Activated T-cell treated with anti-CD3 and anti-CD28 coated beads, Interleukin-2, amount 50 U/mL, for 72 hours (primary cell): ENCODE measurements around the gene CEACAM20. TPM values are rescaled to one million over a fixed set of nuclear protein-coding genes. Genes with fewer than 3 reads are reported as not detected.
"Not testable (repeated sequence)": the region's sequence is repeated elsewhere in the genome, so short reads cannot be mapped to it uniquely, and the experiment has no call there.

ENCODE experiments used
- ATAC-seq, 2 donors: fragments of 150-1000 bp; cut with Tn5 transposase; replicated peaks in 1 of 2; 2 replicates each; pipeline ENCODE4 v1.10.0; 2021; ENCODE audit warnings: moderate library complexity in 2 of 2, mild to moderate bottlenecking in 1 of 2
- DNase-seq, 2 donors: peaks; one replicate each; pipeline ENCODE4 v3.0.0; 2021 to 2022; ENCODE audit warnings: mixed read lengths in 1 of 2
- H3K27ac Mint-ChIP-seq: one replicate; pipeline ENCODE4 v1.8.0; 2022; ENCODE audit warnings: mild to moderate bottlenecking, moderate library complexity, mixed read lengths
- H3K27me3 Mint-ChIP-seq: one replicate; pipeline ENCODE4 v1.8.0; 2022; ENCODE audit warnings: low read depth, mixed read lengths
- H3K36me3 Mint-ChIP-seq, 2 donors: one replicate each; pipeline ENCODE4 v1.8.0; 2022; ENCODE audit warnings: mixed read lengths in 2 of 2, mild to moderate bottlenecking in 1 of 2; ENCODE audit not compliant: insufficient read depth in 2 of 2
- H3K4me1 Mint-ChIP-seq: one replicate; pipeline ENCODE4 v1.8.0; 2022; ENCODE audit warnings: low read depth, mixed read lengths
- H3K4me3 Mint-ChIP-seq, 2 donors: one replicate each; pipeline ENCODE4 v1.8.0; 2022; ENCODE audit warnings: mild to moderate bottlenecking in 2 of 2, mixed read lengths in 2 of 2, moderate library complexity in 2 of 2
- H3K9me3 Mint-ChIP-seq, 2 donors: one replicate each; pipeline ENCODE4 v1.8.0; 2022; ENCODE audit warnings: mixed read lengths in 2 of 2
- total RNA-seq, 2 donors: library from RNA; stranded (reverse); gene quantifications; one replicate each; pipeline ENCODE4 v1.2.3, GENCODE V29; 2022

The CEACAM20 gene
- total RNA-seq, 2 donors from 2014 or later, result not detected

DNA sequence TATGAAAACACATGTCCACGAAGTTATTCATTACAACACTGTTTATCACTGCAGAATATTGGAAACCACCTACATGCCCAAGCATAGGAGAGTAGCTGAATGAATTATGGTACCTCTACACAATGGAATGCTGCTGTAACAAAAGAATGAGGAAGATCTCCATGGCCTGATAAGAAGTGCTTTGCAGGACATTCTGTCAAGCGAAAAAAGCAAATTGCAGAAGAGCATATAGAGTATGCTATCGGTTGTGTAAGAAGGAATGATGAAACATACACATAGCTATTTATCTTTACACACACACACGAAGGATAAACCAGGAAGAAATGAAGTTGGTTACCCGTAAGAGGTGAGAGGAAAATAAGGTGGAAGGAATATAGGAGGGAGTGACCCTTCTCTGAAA, 37.5 kb upstream of the CEACAM20 start:
- Mint-ChIP-seq H3K36me3 (no peaks in the 10 kb centered on the region), H3K27me3 (peaks cover 15% of the 10 kb centered on the region), H3K4me3 (no peak overlapping the region), H3K27ac (no peak overlapping the region), H3K4me1 (peaks cover 6% of the 10 kb centered on the region), H3K9me3 (no peaks in the 10 kb centered on the region)
- no peak for ATAC-seq
- DNase-seq, result no peak

GRCh38 chr19:44563086-44563655, 33.7 kb upstream of the CEACAM20 start:
- H3K4me1 Mint-ChIP-seq, H3K9me3 Mint-ChIP-seq, H3K27ac Mint-ChIP-seq, H3K36me3 Mint-ChIP-seq, H3K4me3 Mint-ChIP-seq, DNase-seq, ATAC-seq: not testable (repeated sequence)
- peaks cover 15% of the 10 kb centered on the region for H3K27me3 Mint-ChIP-seq

GRCh38 chr19:44557933-44558332, 28.5 kb upstream of the CEACAM20 start:
- Mint-ChIP-seq H3K9me3 (peaks cover 0 to 6% of the 10 kb centered on the region in 2 donors), H3K27me3 (no peaks in the 10 kb centered on the region), H3K4me3 (no peak overlapping the region), H3K36me3 (peaks cover 0 to 4% of the 10 kb centered on the region in 2 donors), H3K4me1 (no peaks in the 10 kb centered on the region), H3K27ac (no peak overlapping the region)
- DNase-seq (no peak), ATAC-seq (no peak)

DNA sequence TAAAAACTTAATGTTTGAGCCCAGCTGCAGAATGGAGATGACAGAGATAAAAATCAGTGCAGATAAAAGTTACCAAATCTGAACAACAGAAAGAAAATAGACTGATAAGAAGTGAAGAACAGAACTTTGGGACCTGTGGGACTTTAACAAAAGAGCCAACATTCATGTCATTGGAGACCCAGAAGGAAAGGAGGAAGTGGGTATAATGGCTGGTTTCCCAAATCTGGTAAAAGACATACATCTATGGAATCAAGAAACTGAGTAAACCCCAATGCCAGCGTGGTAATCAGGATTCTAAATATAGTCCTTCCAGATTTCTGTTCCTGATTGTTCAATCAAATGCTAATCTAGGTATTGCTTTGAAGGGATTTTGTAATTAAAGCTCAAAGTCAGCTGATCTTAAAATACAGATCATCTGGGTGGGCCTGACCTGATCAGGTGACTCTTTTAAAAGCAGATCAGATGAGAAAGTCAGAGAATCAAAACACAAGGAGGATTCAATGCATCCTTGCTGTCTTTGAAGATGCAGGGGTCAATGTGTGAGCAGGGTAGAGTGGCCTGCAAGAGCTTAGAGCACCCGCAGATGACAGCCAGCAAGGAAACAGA, 25.3 kb upstream of the CEACAM20 start:
- Mint-ChIP-seq H3K36me3 (peaks cover 0 to 4% of the 10 kb centered on the region in 2 donors), H3K9me3 (peaks cover 0 to 6% of the 10 kb centered on the region in 2 donors), H3K4me3 (no peak overlapping the region), H3K27ac (no peak overlapping the region), H3K4me1 (no peaks in the 10 kb centered on the region), H3K27me3 (no peaks in the 10 kb centered on the region)
- ATAC-seq, result no peak
- no peak for DNase-seq

DNA sequence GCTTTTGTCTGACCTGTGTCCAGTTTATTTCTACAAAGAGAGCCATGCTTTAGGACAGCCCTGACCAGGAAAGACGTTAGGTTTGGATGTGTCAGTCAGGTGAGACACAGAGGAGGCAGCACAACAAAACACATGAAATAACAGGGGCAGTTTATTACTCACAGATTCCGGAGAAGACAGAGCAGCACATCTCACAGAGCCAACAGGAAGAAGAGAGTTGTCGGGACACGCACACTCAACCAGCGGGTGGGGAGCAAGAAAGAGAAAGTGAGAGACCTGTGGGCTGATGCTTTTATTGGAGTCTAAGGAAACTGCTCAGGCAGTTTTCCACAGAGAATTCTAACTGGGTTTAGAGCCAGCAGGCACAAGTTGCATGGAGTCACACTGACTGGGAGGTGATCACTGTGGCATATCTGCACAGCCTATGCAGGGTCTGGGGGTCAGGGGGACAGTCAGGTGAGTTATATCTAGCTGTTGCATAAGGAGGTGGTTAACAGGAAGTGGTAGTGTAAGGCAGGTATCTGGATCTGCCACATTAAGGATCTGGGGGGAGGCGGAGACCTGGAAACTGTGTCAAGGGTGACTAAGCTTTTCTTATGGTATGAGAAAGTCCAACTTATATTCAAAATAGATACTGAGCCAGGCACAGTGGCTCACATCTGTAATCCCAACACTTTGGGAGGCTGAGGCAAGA, 24.1 kb upstream of the CEACAM20 start:
- Mint-ChIP-seq H3K36me3 (peaks cover 0 to 4% of the 10 kb centered on the region in 2 donors), H3K27ac (no peak overlapping the region), H3K4me1 (no peaks in the 10 kb centered on the region), H3K9me3 (peaks cover 0 to 6% of the 10 kb centered on the region in 2 donors), H3K27me3 (peaks cover 4% of the 10 kb centered on the region), H3K4me3 (no peak overlapping the region)
- peak in 1 of 2 donors; percentile 52 for ATAC-seq
- no peak for DNase-seq

DNA sequence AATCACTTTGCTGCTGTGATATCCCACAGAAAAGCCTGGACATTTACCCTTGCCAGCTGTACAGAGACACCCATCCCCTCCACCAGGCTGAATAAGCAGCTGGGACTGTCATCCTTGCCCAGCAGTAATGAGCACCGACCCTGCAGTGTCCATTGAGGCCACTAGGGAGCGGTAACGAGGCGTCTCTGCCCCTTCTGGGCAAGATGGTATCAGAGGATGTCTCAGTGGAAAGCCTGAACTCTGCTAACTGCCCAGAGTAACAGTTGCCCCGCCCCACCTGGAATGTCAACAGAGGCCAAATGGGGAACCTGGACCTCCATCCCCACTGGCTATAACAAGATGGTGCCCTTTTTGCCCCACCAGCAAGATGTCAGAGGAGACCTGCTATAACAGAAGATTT, 22.8 kb upstream of the CEACAM20 start:
- H3K36me3 Mint-ChIP-seq, result peaks cover 2 to 6% of the 10 kb centered on the region in 2 donors
- H3K4me3 Mint-ChIP-seq, result no peak overlapping the region
- peak; percentile 45 to 58 for DNase-seq
- H3K27me3 Mint-ChIP-seq, result peaks cover 4% of the 10 kb centered on the region
- peak in 1 of 2 donors; percentile 36 for ATAC-seq
- no peaks in the 10 kb centered on the region for H3K4me1 Mint-ChIP-seq
- no peak overlapping the region for H3K27ac Mint-ChIP-seq
- peaks cover 2 to 6% of the 10 kb centered on the region in 2 donors for H3K9me3 Mint-ChIP-seq

DNA sequence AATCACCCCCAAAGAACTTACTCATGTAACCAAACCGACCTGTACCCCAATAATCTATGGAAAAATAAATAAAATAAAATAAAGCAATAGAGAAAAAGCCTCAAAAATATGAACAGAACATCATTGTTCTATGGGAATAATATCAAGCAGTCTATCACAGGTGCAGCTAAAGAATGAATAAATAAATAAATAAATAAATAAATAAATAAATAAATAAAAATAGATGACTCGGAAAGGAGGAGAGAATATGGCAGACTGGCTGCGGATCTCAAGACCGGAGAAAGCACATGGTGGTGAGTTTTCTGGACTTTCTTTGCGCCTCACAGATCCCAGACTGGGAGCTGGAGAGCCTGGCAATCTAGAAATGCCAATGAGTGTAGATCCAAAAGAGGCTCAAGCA, 22.4 kb upstream of the CEACAM20 start:
- H3K27me3 Mint-ChIP-seq, result peaks cover 4% of the 10 kb centered on the region
- no peak for ATAC-seq

GRCh38 chr19:44550976-44551375, 21.5 kb upstream of the CEACAM20 start:
- not testable (repeated sequence) for H3K4me3 Mint-ChIP-seq, DNase-seq, H3K4me1 Mint-ChIP-seq, H3K27ac Mint-ChIP-seq, H3K36me3 Mint-ChIP-seq, H3K27me3 Mint-ChIP-seq, ATAC-seq
- peaks cover 2 to 10% of the 10 kb centered on the region in 2 donors for H3K9me3 Mint-ChIP-seq

More for the DNA sequence above, 22.4 kb upstream of the CEACAM20 start:
- no peaks in the 10 kb centered on the region for H3K4me1 Mint-ChIP-seq
- DNase-seq, result no peak
- peaks cover 2 to 6% of the 10 kb centered on the region in 2 donors for H3K36me3 Mint-ChIP-seq
- H3K9me3 Mint-ChIP-seq, result peaks cover 2 to 10% of the 10 kb centered on the region in 2 donors
- no peak overlapping the region for H3K4me3 Mint-ChIP-seq
- no peak overlapping the region for H3K27ac Mint-ChIP-seq

- Mint-ChIP-seq H3K4me1 (no peaks in the 10 kb centered on the region), H3K27ac (no peak overlapping the region), H3K36me3 (peaks cover 2 to 6% of the 10 kb centered on the region in 2 donors), H3K27me3 (peaks cover 4% of the 10 kb centered on the region), H3K9me3 (peaks cover 2 to 10% of the 10 kb centered on the region in 2 donors), H3K4me3 (no peak overlapping the region)
- ATAC-seq (no peak), DNase-seq (no peak)
Observed at GRCh38 chr19:44549507-44549906, 20.0 kb upstream of the CEACAM20 start.

DNA sequence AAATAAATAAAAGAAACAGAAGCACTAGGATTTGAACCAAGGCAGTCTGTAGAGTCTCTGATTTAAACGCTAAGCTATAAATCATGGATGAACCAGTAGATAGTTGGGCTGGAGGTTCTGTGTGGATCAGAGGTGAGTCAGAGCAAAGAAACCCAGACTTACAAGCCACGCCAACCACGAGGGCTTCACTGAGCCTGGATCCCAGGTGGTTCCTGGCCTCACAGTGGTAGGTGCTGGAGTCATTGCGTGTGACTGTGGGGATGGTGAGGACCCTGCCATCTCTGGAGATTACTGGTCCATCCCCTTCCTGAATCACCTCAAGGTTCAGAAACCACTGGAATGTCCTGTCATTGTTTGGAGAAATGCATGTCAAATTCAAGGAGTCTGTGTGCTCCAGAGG, 19.3 kb upstream of the CEACAM20 start:
- peaks cover 4% of the 10 kb centered on the region for H3K27me3 Mint-ChIP-seq
- H3K4me3 Mint-ChIP-seq, result no peak overlapping the region
- no peaks in the 10 kb centered on the region for H3K4me1 Mint-ChIP-seq
- ATAC-seq, result no peak
- no peak overlapping the region for H3K27ac Mint-ChIP-seq
- peaks cover 2 to 5% of the 10 kb centered on the region in 2 donors for H3K36me3 Mint-ChIP-seq
- DNase-seq, result no peak
- H3K9me3 Mint-ChIP-seq, result peaks cover 6 to 13% of the 10 kb centered on the region in 2 donors

DNA sequence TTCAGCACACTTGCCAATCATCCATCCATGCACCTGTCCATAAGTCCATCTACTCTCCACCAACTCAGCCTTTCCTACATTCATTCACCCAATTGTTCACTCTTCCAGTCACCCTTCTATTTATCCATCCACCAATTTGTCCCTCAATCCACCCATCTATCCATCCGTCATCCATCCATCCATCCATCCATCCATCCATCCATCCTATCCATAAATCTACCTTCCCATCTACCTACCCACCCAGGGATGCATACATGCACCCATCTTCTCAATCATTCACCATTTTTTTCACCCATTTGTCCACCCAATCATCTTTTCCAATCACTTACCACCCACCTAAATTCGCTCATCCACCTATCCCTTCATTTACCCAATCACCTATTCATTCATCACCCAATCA, 14.6 kb upstream of the CEACAM20 start:
- Mint-ChIP-seq H3K4me1 (no peaks in the 10 kb centered on the region), H3K4me3 (no peak overlapping the region), H3K27ac (no peak overlapping the region), H3K9me3 (peaks cover 10 to 12% of the 10 kb centered on the region in 2 donors), H3K27me3 (peaks cover 11% of the 10 kb centered on the region), H3K36me3 (peaks cover 2 to 3% of the 10 kb centered on the region in 2 donors)
- no peak for ATAC-seq
- DNase-seq, result no peak

DNA sequence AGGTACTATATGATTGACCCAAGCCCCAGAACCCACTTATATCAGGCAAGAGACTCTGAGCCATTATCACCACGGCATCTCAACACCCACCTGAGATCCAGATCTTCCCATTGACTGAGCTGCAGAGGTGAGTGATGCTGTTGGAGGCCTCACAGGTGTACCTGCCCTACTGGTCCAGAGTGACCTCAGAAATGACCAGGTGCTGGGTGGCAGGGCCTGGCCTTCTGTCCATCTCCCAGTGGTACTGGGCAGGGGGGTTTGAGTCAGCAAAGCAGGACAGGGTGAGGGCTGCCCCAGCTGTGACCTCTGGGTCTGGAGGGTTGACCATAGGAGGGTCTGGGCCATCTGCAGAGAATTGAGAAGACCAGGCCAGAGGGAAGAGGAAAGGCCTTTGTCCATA, 13.2 kb upstream of the CEACAM20 start:
- no peak for ATAC-seq
- H3K27me3 Mint-ChIP-seq, result peaks cover 7% of the 10 kb centered on the region
- H3K9me3 Mint-ChIP-seq, result peaks cover 8 to 14% of the 10 kb centered on the region in 2 donors
- peaks cover 0 to 3% of the 10 kb centered on the region in 2 donors for H3K36me3 Mint-ChIP-seq
- H3K4me1 Mint-ChIP-seq, result no peaks in the 10 kb centered on the region
- DNase-seq, result no peak
- no peak overlapping the region for H3K4me3 Mint-ChIP-seq
- H3K27ac Mint-ChIP-seq, result no peak overlapping the region

GRCh38 chr19:44540736-44541135, 11.3 kb upstream of the CEACAM20 start:
- Mint-ChIP-seq H3K4me3 (no peak overlapping the region), H3K27ac (no peak overlapping the region), H3K36me3 (peaks cover 2% of the 10 kb centered on the region in 2 donors), H3K4me1 (no peaks in the 10 kb centered on the region), H3K9me3 (peaks cover 10 to 14% of the 10 kb centered on the region in 2 donors), H3K27me3 (peaks cover 7% of the 10 kb centered on the region)
- DNase-seq, result no peak
- ATAC-seq, result no peak
